Stimulated activated memory B cell treated with anti-CD40 and anti-IgM and Interleukin-4, amounts not matched to agents 10 μg/mL and 1 μg/mL and 100 μg/mL, for 72 hours (primary cell): ENCODE measurements around the gene ACOT2.
"Not testable (repeated sequence)": the region's sequence is repeated elsewhere in the genome, so short reads cannot be mapped to it uniquely, and the experiment has no call there.

Source experiments
- ATAC-seq: fragments of 150-1000 bp; cut with Tn5 transposase; 2 replicates; pipeline ENCODE4 v1.10.0; 2021
- H3K27ac Mint-ChIP-seq: one replicate; pipeline ENCODE4 v1.8.0; 2022; ENCODE audit warnings: mild to moderate bottlenecking, mixed read lengths
- H3K27me3 Mint-ChIP-seq: one replicate; pipeline ENCODE4 v1.8.0; 2022; ENCODE audit warnings: mixed read lengths
- H3K36me3 Mint-ChIP-seq: one replicate; pipeline ENCODE4 v1.8.0; 2022; ENCODE audit warnings: mixed read lengths
- H3K4me1 Mint-ChIP-seq: one replicate; pipeline ENCODE4 v1.8.0; 2022; ENCODE audit warnings: mixed read lengths
- H3K4me3 Mint-ChIP-seq: one replicate; pipeline ENCODE4 v1.8.0; 2022; ENCODE audit warnings: mild to moderate bottlenecking, moderate library complexity, mixed read lengths
- H3K9me3 Mint-ChIP-seq: one replicate; pipeline ENCODE4 v1.8.0; 2022; ENCODE audit warnings: mixed read lengths

Gene ACOT2

GRCh38 chr14:73562256-73562655 is 6.8 kb upstream of the ACOT2 start:
- H3K27ac Mint-ChIP-seq, H3K4me3 Mint-ChIP-seq, H3K9me3 Mint-ChIP-seq, H3K27me3 Mint-ChIP-seq, ATAC-seq: not testable (repeated sequence)
- peaks cover 20% of the 10 kb centered on the region for H3K4me1 Mint-ChIP-seq
- peaks cover 25% of the 10 kb centered on the region for H3K36me3 Mint-ChIP-seq

- not testable (repeated sequence) for ATAC-seq, H3K27me3 Mint-ChIP-seq, H3K9me3 Mint-ChIP-seq, H3K4me3 Mint-ChIP-seq, H3K27ac Mint-ChIP-seq
- peaks cover 25% of the 10 kb centered on the region for H3K4me1 Mint-ChIP-seq
- peaks cover 25% of the 10 kb centered on the region for H3K36me3 Mint-ChIP-seq
These were observed 6.3 kb upstream of the ACOT2 start for GRCh38 chr14:73562696-73563095.

GRCh38 chr14:73566431-73566830 is 2.6 kb upstream of the ACOT2 start:
- H3K9me3 Mint-ChIP-seq, ATAC-seq, H3K27me3 Mint-ChIP-seq, H3K27ac Mint-ChIP-seq, H3K4me3 Mint-ChIP-seq: not testable (repeated sequence)
- Mint-ChIP-seq H3K36me3 (peaks cover 25% of the 10 kb centered on the region), H3K4me1 (peaks cover 50% of the 10 kb centered on the region)

GRCh38 chr14:73566935-73567334 is 2.1 kb upstream of the ACOT2 start:
- H3K27ac Mint-ChIP-seq, H3K27me3 Mint-ChIP-seq, H3K4me3 Mint-ChIP-seq, ATAC-seq, H3K9me3 Mint-ChIP-seq: not testable (repeated sequence)
- Mint-ChIP-seq H3K36me3 (peaks cover 21% of the 10 kb centered on the region), H3K4me1 (peaks cover 50% of the 10 kb centered on the region)

- Mint-ChIP-seq H3K27me3 (no peaks in the 10 kb centered on the region), H3K4me1 (peaks cover 50% of the 10 kb centered on the region), H3K36me3 (peaks cover 24% of the 10 kb centered on the region), H3K4me3 (peak overlapping the region; percentile 87), H3K9me3 (peaks cover 4% of the 10 kb centered on the region), H3K27ac (no peak overlapping the region)
- no peak for ATAC-seq
These were observed 1.7 kb upstream of the ACOT2 start for GRCh38 chr14:73567358-73567757.

- H3K9me3 Mint-ChIP-seq, result no peaks in the 10 kb centered on the region
- ATAC-seq, result no peak
- peak overlapping the region; percentile 97 for H3K27ac Mint-ChIP-seq
- H3K4me1 Mint-ChIP-seq, result peaks cover 50% of the 10 kb centered on the region
- H3K27me3 Mint-ChIP-seq, result no peaks in the 10 kb centered on the region
- peaks cover 19% of the 10 kb centered on the region for H3K36me3 Mint-ChIP-seq
- peak overlapping the region; percentile 87 for H3K4me3 Mint-ChIP-seq
These were observed 795 bp upstream of the ACOT2 start for GRCh38 chr14:73567951-73568885.

- Mint-ChIP-seq H3K4me3 (peak overlapping the region; percentile 87), H3K36me3 (peaks cover 17% of the 10 kb centered on the region), H3K4me1 (peaks cover 50% of the 10 kb centered on the region), H3K27ac (peak overlapping the region; percentile 97)
- H3K27me3 Mint-ChIP-seq, H3K9me3 Mint-ChIP-seq, ATAC-seq: not testable (repeated sequence)
These were observed 178 bp upstream of the ACOT2 start for GRCh38 chr14:73568886-73569184.

- H3K27me3 Mint-ChIP-seq, H3K9me3 Mint-ChIP-seq: not testable (repeated sequence)
- H3K4me1 Mint-ChIP-seq, result peaks cover 39% of the 10 kb centered on the region
- peak; percentile 82 for ATAC-seq
- H3K27ac Mint-ChIP-seq, result peak overlapping the region; percentile 97
- H3K36me3 Mint-ChIP-seq, result peaks cover 15% of the 10 kb centered on the region
- H3K4me3 Mint-ChIP-seq, result peak overlapping the region; percentile 39
These were observed 1.9 kb downstream of the ACOT2 start for GRCh38 chr14:73570913-73571312.

GRCh38 chr14:73573034-73573433 is 4.0 kb downstream of the ACOT2 start:
- not testable (repeated sequence) for H3K9me3 Mint-ChIP-seq, H3K27me3 Mint-ChIP-seq, H3K27ac Mint-ChIP-seq, ATAC-seq, H3K4me3 Mint-ChIP-seq
- H3K36me3 Mint-ChIP-seq, result peaks cover 17% of the 10 kb centered on the region
- H3K4me1 Mint-ChIP-seq, result peaks cover 22% of the 10 kb centered on the region

- not testable (repeated sequence) for H3K4me3 Mint-ChIP-seq
These were observed 4.7 kb downstream of the ACOT2 start for GRCh38 chr14:73573740-73574139.

GRCh38 chr14:73574251-73574650 is 5.2 kb downstream of the ACOT2 start:
- H3K4me3 Mint-ChIP-seq, H3K27ac Mint-ChIP-seq, ATAC-seq, H3K9me3 Mint-ChIP-seq, H3K27me3 Mint-ChIP-seq: not testable (repeated sequence)
- H3K36me3 Mint-ChIP-seq, result peaks cover 17% of the 10 kb centered on the region
- H3K4me1 Mint-ChIP-seq, result peaks cover 12% of the 10 kb centered on the region

More at GRCh38 chr14:73573740-73574139, 4.7 kb downstream of the ACOT2 start:
- H3K9me3 Mint-ChIP-seq, H3K27ac Mint-ChIP-seq, ATAC-seq, H3K27me3 Mint-ChIP-seq: not testable (repeated sequence)
- Mint-ChIP-seq H3K4me1 (peaks cover 15% of the 10 kb centered on the region), H3K36me3 (peaks cover 17% of the 10 kb centered on the region)

- peaks cover 33% of the 10 kb centered on the region for H3K36me3 Mint-ChIP-seq
- H3K4me1 Mint-ChIP-seq, result no peaks in the 10 kb centered on the region
- no peak overlapping the region for H3K4me3 Mint-ChIP-seq
- H3K9me3 Mint-ChIP-seq, result no peaks in the 10 kb centered on the region
- ATAC-seq, result no peak
- no peak overlapping the region for H3K27ac Mint-ChIP-seq
- no peaks in the 10 kb centered on the region for H3K27me3 Mint-ChIP-seq
These were observed 7.4 kb downstream of the ACOT2 start for GRCh38 chr14:73576391-73576790.

- not testable (repeated sequence) for H3K4me3 Mint-ChIP-seq, H3K4me1 Mint-ChIP-seq, H3K9me3 Mint-ChIP-seq, ATAC-seq, H3K27ac Mint-ChIP-seq, H3K27me3 Mint-ChIP-seq
- peaks cover 32% of the 10 kb centered on the region for H3K36me3 Mint-ChIP-seq
These were observed 8.2 kb downstream of the ACOT2 start for GRCh38 chr14:73577214-73577613.

GRCh38 chr14:73582102-73582979 is 13.3 kb downstream of the ACOT2 start:
- peaks cover 11% of the 10 kb centered on the region for H3K4me1 Mint-ChIP-seq
- peak; percentile 89 for ATAC-seq
- H3K36me3 Mint-ChIP-seq, result peaks cover 17% of the 10 kb centered on the region
- H3K9me3 Mint-ChIP-seq, H3K27me3 Mint-ChIP-seq, H3K4me3 Mint-ChIP-seq: not testable (repeated sequence)
- peak overlapping the region; percentile 82 for H3K27ac Mint-ChIP-seq

- H3K4me1 Mint-ChIP-seq, result peaks cover 14% of the 10 kb centered on the region
- no peaks in the 10 kb centered on the region for H3K36me3 Mint-ChIP-seq
- ATAC-seq, result no peak
- no peak overlapping the region for H3K4me3 Mint-ChIP-seq
- H3K27ac Mint-ChIP-seq, result no peak overlapping the region
- H3K27me3 Mint-ChIP-seq, result no peaks in the 10 kb centered on the region
- H3K9me3 Mint-ChIP-seq, result no peaks in the 10 kb centered on the region
These were observed 19.7 kb downstream of the ACOT2 start for GRCh38 chr14:73588695-73589094.
